Tibial artery (tissue), 4 donors: ENCODE measurements around the gene SCNN1A.

Experiments used
- DNase-seq, 2 donors: peaks; one replicate each; pipeline ENCODE4 v3.0.0-alpha.2; 2019
- H3K27ac ChIP-seq, 2 donors: fragments of 200-600 bp; sonication (generic) in 1 of 2; 1 replicate in 1 of 2; 2 replicates in 1 of 2; pipeline ENCODE4 v1.5.1; 2018 to 2019; ENCODE audit warnings: mild to moderate bottlenecking in 1 of 2
- H3K27me3 ChIP-seq, 2 donors: fragments of 200-600 bp; sonication (generic) in 1 of 2; one replicate each; pipeline versions ENCODE4 v1.5.1 to v1.6.0; 2016 to 2019
- H3K36me3 ChIP-seq, 3 donors: fragments of 200-600 bp; sonication (generic) in 2 of 3; one replicate each; pipeline ENCODE4 v1.5.1; 2016 to 2019; ENCODE audit warnings: mild to moderate bottlenecking in 2 of 3
- H3K4me1 ChIP-seq, 4 donors: fragments of 200-600 bp; sonication (generic) in 2 of 4; 1 replicate in 3 of 4; 2 replicates in 1 of 4; pipeline ENCODE4 v1.5.1; 2016 to 2019
- H3K4me3 ChIP-seq, 2 donors: fragments of 200-600 bp; sonication (generic) in 1 of 2; 1 replicate in 1 of 2; 2 replicates in 1 of 2; pipeline ENCODE4 v1.5.1; 2018 to 2019; ENCODE audit warnings: mild to moderate bottlenecking in 2 of 2
- H3K9me3 ChIP-seq, 3 donors: fragments of 200-600 bp; sonication (generic) in 1 of 3; one replicate each; pipeline ENCODE4 v1.5.1; 2016 to 2019
- CTCF ChIP-seq, 2 experiments: fragments of 200-600 bp in 1 of 2; fragments of 450-650 bp in 1 of 2; IDR thresholded peaks; one replicate each; pipeline ENCODE4 v1.5.1; 2017 to 2019; ENCODE audit warnings: antibody characterized with exemption in 2 of 2, mild to moderate bottlenecking in 1 of 2, moderate library complexity in 1 of 2
- intact Hi-C: fragments of 100-400 bp; cut with DNase I; formaldehyde crosslinking; loops from one replicate; pipeline ENCODE4 v1.15.0; 2023; ENCODE audit warnings: low total_unique reads

SCNN1A gene

GRCh38 chr12:6319446-6319845, 55.9 kb downstream of the SCNN1A start:
- Histone ChIP-seq H3K4me1 (peaks cover 0 to 22% (median 20%) of the 10 kb centered on the region in 4 donors), H3K36me3 (no peaks in the 10 kb centered on the region), H3K9me3 (no peaks in the 10 kb centered on the region), H3K4me3 (no peak overlapping the region), H3K27me3 (no peaks in the 10 kb centered on the region), H3K27ac (no peak overlapping the region)
- no peak for DNase-seq
- no peak for TF ChIP-seq CTCF (IDR thresholded peaks at IDR 0.05)
- intact Hi-C loops = no loop called here

GRCh38 chr12:6318440-6318879, 56.9 kb downstream of the SCNN1A start:
- H3K9me3 ChIP-seq = no peaks in the 10 kb centered on the region
- H3K27ac ChIP-seq = no peak overlapping the region
- H3K36me3 ChIP-seq = no peaks in the 10 kb centered on the region
- TF ChIP-seq CTCF (IDR thresholded peaks at IDR 0.05) = no peak
- H3K4me1 ChIP-seq = peaks cover 0 to 12% (median 10%) of the 10 kb centered on the region in 4 donors
- intact Hi-C loops = no loop called here
- no peak for DNase-seq
- no peaks in the 10 kb centered on the region for H3K27me3 ChIP-seq
- H3K4me3 ChIP-seq = no peak overlapping the region

GRCh38 chr12:6317693-6318439, 57.5 kb downstream of the SCNN1A start:
- Histone ChIP-seq H3K27me3 (no peaks in the 10 kb centered on the region), H3K4me3 (no peak overlapping the region), H3K4me1 (peaks cover 0 to 10% (median 4%) of the 10 kb centered on the region in 4 donors), H3K36me3 (no peaks in the 10 kb centered on the region), H3K27ac (no peak overlapping the region), H3K9me3 (no peaks in the 10 kb centered on the region)
- no peak for TF ChIP-seq CTCF (IDR thresholded peaks at IDR 0.05)
- intact Hi-C loops = no loop called here
- no peak for DNase-seq

- TF ChIP-seq CTCF (IDR thresholded peaks at IDR 0.05) = no peak
- Histone ChIP-seq H3K27me3 (peaks cover 0 to 6% of the 10 kb centered on the region in 2 donors), H3K27ac (no peak overlapping the region), H3K4me1 (peaks cover 0 to 12% (median 0%) of the 10 kb centered on the region in 4 donors), H3K9me3 (no peaks in the 10 kb centered on the region), H3K4me3 (no peak overlapping the region), H3K36me3 (no peaks in the 10 kb centered on the region)
- no peak for DNase-seq
- intact Hi-C loops = no loop called here
Measured at GRCh38 chr12:6316921-6317692, 58.3 kb downstream of the SCNN1A start.

- intact Hi-C loops = no loop called here
- Histone ChIP-seq H3K4me3 (no peak overlapping the region), H3K27ac (no peak overlapping the region), H3K4me1 (peaks cover 0 to 23% (median under 1%) of the 10 kb centered on the region in 4 donors), H3K9me3 (no peaks in the 10 kb centered on the region), H3K27me3 (peaks cover 0 to 16% of the 10 kb centered on the region in 2 donors), H3K36me3 (no peaks in the 10 kb centered on the region)
- no peak for DNase-seq
- no peak for TF ChIP-seq CTCF (IDR thresholded peaks at IDR 0.05)
Measured at GRCh38 chr12:6315704-6316597, 59.4 kb downstream of the SCNN1A start.
